ENCODE measurements around the gene RNF157. TPM values are rescaled to one million over a fixed set of nuclear protein-coding genes. Genes with fewer than 3 reads are reported as not detected.

The RNF157 gene
- total RNA-seq, 1 experiment from 2014 or later: 4.0 TPM

GRCh38 chr17:76270770-76271668 is 30.7 kb upstream of the RNF157 start:
- ATAC-seq (no peak), DNase-seq (ENCODE audit: low read depth, low spot score) (no peak)
- ChIA-PET CTCF (no interaction called here), POLR2A (no interaction called here)
- H3K9me3 ChIP-seq (ENCODE audit: control insufficient read depth, insufficient read depth, low read depth, low read length): no peaks in the 10 kb centered on the region
- no peak overlapping the region for H3K4me3 ChIP-seq (ENCODE audit: low read depth in 2 of 2, low read length in 2 of 2)
- no peaks in the 10 kb centered on the region; the same call in 1 of the 2 replicates for H3K36me3 ChIP-seq (ENCODE audit: control insufficient read depth, insufficient read depth, low read length)
- no TSS peak for BruUV-seq (replicated peaks)
- intact Hi-C loops (cut with micrococcal nuclease; ENCODE audit: unreplicated experiment): no loop called here
- peaks cover 42% of the 10 kb centered on the region for H3K4me1 ChIP-seq (ENCODE audit: control insufficient read depth, insufficient read depth, low read length)
- in situ Hi-C loops (cut with HindIII; ENCODE audit: low pct_unique_long_range_greater_than_20kb, low sequenced_read_pairs): no loop called here
- no peak overlapping the region for H3K27ac ChIP-seq (ENCODE audit: low read length)
- TF ChIP-seq, protein P1, sequence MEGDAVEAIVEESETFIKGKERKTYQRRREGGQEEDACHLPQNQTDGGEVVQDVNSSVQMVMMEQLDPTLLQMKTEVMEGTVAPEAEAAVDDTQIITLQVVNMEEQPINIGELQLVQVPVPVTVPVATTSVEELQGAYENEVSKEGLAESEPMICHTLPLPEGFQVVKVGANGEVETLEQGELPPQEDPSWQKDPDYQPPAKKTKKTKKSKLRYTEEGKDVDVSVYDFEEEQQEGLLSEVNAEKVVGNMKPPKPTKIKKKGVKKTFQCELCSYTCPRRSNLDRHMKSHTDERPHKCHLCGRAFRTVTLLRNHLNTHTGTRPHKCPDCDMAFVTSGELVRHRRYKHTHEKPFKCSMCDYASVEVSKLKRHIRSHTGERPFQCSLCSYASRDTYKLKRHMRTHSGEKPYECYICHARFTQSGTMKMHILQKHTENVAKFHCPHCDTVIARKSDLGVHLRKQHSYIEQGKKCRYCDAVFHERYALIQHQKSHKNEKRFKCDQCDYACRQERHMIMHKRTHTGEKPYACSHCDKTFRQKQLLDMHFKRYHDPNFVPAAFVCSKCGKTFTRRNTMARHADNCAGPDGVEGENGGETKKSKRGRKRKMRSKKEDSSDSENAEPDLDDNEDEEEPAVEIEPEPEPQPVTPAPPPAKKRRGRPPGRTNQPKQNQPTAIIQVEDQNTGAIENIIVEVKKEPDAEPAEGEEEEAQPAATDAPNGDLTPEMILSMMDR (IDR thresholded peaks at IDR 0.05): no peak
- TF ChIP-seq SIN3A (IDR thresholded peaks at IDR 0.05; ENCODE audit: borderline replicate concordance, insufficient read depth, low read depth, low read length) (no peak), POLR2AphosphoS5 (IDR thresholded peaks at IDR 0.05; ENCODE audit: low read depth, low read length) (no peak), TCF7L2 (IDR thresholded peaks at IDR 0.05; ENCODE audit: low read depth, low read length) (no peak)
- TF ChIP-seq, protein P2, sequence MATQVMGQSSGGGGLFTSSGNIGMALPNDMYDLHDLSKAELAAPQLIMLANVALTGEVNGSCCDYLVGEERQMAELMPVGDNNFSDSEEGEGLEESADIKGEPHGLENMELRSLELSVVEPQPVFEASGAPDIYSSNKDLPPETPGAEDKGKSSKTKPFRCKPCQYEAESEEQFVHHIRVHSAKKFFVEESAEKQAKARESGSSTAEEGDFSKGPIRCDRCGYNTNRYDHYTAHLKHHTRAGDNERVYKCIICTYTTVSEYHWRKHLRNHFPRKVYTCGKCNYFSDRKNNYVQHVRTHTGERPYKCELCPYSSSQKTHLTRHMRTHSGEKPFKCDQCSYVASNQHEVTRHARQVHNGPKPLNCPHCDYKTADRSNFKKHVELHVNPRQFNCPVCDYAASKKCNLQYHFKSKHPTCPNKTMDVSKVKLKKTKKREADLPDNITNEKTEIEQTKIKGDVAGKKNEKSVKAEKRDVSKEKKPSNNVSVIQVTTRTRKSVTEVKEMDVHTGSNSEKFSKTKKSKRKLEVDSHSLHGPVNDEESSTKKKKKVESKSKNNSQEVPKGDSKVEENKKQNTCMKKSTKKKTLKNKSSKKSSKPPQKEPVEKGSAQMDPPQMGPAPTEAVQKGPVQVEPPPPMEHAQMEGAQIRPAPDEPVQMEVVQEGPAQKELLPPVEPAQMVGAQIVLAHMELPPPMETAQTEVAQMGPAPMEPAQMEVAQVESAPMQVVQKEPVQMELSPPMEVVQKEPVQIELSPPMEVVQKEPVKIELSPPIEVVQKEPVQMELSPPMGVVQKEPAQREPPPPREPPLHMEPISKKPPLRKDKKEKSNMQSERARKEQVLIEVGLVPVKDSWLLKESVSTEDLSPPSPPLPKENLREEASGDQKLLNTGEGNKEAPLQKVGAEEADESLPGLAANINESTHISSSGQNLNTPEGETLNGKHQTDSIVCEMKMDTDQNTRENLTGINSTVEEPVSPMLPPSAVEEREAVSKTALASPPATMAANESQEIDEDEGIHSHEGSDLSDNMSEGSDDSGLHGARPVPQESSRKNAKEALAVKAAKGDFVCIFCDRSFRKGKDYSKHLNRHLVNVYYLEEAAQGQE (IDR thresholded peaks at IDR 0.05; ENCODE audit: insufficient read depth in 1 of 2, low read depth in 2 of 2, low read length in 1 of 2): no peak
- no peaks in the 10 kb centered on the region for H3K27me3 ChIP-seq (ENCODE audit: control insufficient read depth, insufficient read depth, low read length)

DNA sequence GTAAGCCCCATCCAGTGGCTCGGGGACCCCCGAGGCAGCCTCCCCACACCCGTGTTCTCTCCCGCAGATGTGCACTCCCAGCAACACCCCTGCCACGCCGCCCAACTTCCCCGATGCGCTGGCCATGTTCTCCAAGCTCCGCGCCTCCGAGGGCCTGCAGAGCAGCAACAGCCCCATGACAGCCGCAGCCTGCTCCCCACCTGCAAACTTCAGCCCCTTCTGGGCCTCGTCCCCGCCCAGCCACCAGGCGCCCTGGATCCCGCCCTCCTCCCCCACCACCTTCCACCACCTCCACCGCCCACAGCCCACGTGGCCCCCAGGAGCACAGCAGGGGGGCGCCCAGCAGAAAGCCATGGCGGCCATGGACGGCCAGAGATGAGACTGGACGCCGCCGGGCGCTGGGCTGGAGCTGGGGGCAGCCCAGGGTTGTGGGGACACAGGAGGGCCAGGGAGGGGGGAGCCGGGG is 29.9 kb upstream of the RNF157 start:
- Histone ChIP-seq H3K27me3 (ENCODE audit: control insufficient read depth, insufficient read depth, low read length) (no peaks in the 10 kb centered on the region), H3K4me1 (ENCODE audit: control insufficient read depth, insufficient read depth, low read length) (peaks cover 42% of the 10 kb centered on the region), H3K9me3 (ENCODE audit: control insufficient read depth, insufficient read depth, low read depth, low read length) (no peaks in the 10 kb centered on the region), H3K27ac (ENCODE audit: low read length) (no peak overlapping the region), H3K4me3 (ENCODE audit: low read depth in 2 of 2, low read length in 2 of 2) (no peak overlapping the region), H3K36me3 (ENCODE audit: control insufficient read depth, insufficient read depth, low read length) (no peaks in the 10 kb centered on the region; the same call in 1 of the 2 replicates)
- BruUV-seq (replicated peaks): no TSS peak
- TF ChIP-seq, protein P1 (IDR thresholded peaks at IDR 0.05): no peak
- TF ChIP-seq TCF7L2 (IDR thresholded peaks at IDR 0.05; ENCODE audit: low read depth, low read length) (no peak), SIN3A (IDR thresholded peaks at IDR 0.05; ENCODE audit: borderline replicate concordance, insufficient read depth, low read depth, low read length) (no peak), POLR2AphosphoS5 (IDR thresholded peaks at IDR 0.05; ENCODE audit: low read depth, low read length) (no peak)
- TF ChIP-seq, protein P2 (IDR thresholded peaks at IDR 0.05; ENCODE audit: insufficient read depth in 1 of 2, low read depth in 2 of 2, low read length in 1 of 2): no peak
- in situ Hi-C loops (cut with HindIII; ENCODE audit: low pct_unique_long_range_greater_than_20kb, low sequenced_read_pairs) (no loop called here), intact Hi-C loops (cut with micrococcal nuclease; ENCODE audit: unreplicated experiment) (no loop called here)
- ATAC-seq: no peak
- POLR2A ChIA-PET: interaction anchor here (0.6 kb wide), 2 partner anchors 106 to 271 kb away, joined by 3 to 5 read pairs; no protein-coding TSS in a partner anchor
- DNase-seq (ENCODE audit: low read depth, low spot score): no peak
- CTCF ChIA-PET: no interaction called here

Data from Panc1 (cell line).